ENCODE results near the gene TMEM187.
"Not testable (repeated sequence)": the region's sequence is repeated elsewhere in the genome, so short reads cannot be mapped to it uniquely, and the experiment has no call there.

DNA sequence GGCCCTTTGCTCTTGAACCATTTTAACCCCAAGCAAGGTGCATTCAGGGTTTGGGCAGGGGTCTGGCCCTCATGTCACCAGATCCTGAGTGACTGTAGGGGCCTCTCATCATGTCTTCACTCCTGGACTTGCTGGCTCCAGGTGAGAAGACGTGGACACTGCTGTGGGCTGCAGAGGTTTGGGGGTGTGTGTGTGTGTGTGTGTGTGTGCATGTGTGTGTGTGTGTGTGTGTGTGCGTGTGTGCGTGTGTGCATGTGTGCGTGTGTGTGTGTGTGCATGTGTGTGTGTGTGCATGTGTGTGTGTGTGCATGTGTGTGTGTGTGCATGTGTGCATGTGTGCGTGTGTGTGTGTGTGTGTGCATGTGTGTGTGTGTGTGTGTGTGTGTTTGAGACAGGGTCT, 21.8 kb downstream of the TMEM187 start:
- TF ChIP-seq POLR2A (IDR thresholded peaks at IDR 0.05; ENCODE audit: low read depth); POLR2AphosphoS5 (IDR thresholded peaks at IDR 0.05): not testable (repeated sequence)
- TF ChIP-seq, protein P1, sequence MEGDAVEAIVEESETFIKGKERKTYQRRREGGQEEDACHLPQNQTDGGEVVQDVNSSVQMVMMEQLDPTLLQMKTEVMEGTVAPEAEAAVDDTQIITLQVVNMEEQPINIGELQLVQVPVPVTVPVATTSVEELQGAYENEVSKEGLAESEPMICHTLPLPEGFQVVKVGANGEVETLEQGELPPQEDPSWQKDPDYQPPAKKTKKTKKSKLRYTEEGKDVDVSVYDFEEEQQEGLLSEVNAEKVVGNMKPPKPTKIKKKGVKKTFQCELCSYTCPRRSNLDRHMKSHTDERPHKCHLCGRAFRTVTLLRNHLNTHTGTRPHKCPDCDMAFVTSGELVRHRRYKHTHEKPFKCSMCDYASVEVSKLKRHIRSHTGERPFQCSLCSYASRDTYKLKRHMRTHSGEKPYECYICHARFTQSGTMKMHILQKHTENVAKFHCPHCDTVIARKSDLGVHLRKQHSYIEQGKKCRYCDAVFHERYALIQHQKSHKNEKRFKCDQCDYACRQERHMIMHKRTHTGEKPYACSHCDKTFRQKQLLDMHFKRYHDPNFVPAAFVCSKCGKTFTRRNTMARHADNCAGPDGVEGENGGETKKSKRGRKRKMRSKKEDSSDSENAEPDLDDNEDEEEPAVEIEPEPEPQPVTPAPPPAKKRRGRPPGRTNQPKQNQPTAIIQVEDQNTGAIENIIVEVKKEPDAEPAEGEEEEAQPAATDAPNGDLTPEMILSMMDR (IDR thresholded peaks at IDR 0.05), result not testable (repeated sequence)
